Mucosa of descending colon (tissue), 3 donors: Measurements from ENCODE around the gene SLC35A1. TPM values are rescaled to one million over a fixed set of nuclear protein-coding genes. Genes with fewer than 3 reads are reported as not detected.
A peak's percentile ranks its signal among the peaks of the same experiment; 100 is the strongest.
"Not testable (repeated sequence)": the region's sequence is repeated elsewhere in the genome, so short reads cannot be mapped to it uniquely, and the experiment has no call there.

Experiments
- ATAC-seq: fragments of 200-7000 bp; cut with Tn5 transposase; one replicate; pipeline ENCODE4 v1.9.1; 2020; ENCODE audit warnings: mild to moderate bottlenecking, moderate library complexity
- DNase-seq, 3 donors: peaks; one replicate each; pipeline ENCODE4 v3.0.0-alpha.2; 2020
- H3K36me3 ChIP-seq: fragments of 200-600 bp; one replicate; pipeline ENCODE4 v1.8.0; 2021; ENCODE audit warnings: low read depth, mild to moderate bottlenecking
- H3K4me1 ChIP-seq: fragments of 200-600 bp; one replicate; pipeline ENCODE4 v1.8.0; 2021; ENCODE audit warnings: low read depth, mild to moderate bottlenecking
- H3K4me3 ChIP-seq: fragments of 200-600 bp; one replicate; pipeline ENCODE4 v1.8.0; 2021; ENCODE audit warnings: mild to moderate bottlenecking
- H3K9me3 ChIP-seq: fragments of 200-600 bp; one replicate; pipeline ENCODE4 v1.8.0; 2021; ENCODE audit warnings: mild to moderate bottlenecking
- CTCF ChIP-seq: fragments of 200-600 bp; IDR thresholded peaks from one replicate; pipeline ENCODE4 v1.8.0; 2022; ENCODE audit warnings: antibody characterized with exemption, mild to moderate bottlenecking
- intact Hi-C, 2 donors: fragments of 100-400 bp; cut with DNase I in 1 of 2; cut with micrococcal nuclease in 1 of 2; formaldehyde crosslinking; loops; one replicate each; pipeline versions ENCODE4 v1.11.0 to v1.11.1; 2022; cut with DNase I, micrococcal nuclease
- total RNA-seq, 3 donors: library from RNA; stranded (reverse); fragmentation: NEBNext Ultra II Directional in 2 of 3; extraction: Animal tissue kit (Norgen Biotek cat#: 25700) in 2 of 3; gene quantifications; one replicate each; pipeline versions ENCODE4 v1.2.1 to v1.2.4, GENCODE V29; 2021 to 2023
- donor health status: DM: no; HTN: no; CAD: no; lungs with moderate emphysema.
- donor health status: DM: no; HTN: no; CAD: no.
- donor health status: DM: no; HTN: yes; CAD: no.

The SLC35A1 gene
- total RNA-seq, 3 donors from 2014 or later: 27.5 to 52.0 (median 31.5) TPM

- Histone ChIP-seq H3K36me3 (no peaks in the 10 kb centered on the region), H3K4me1 (no peaks in the 10 kb centered on the region), H3K4me3 (no peak overlapping the region), H3K9me3 (peaks cover 2% of the 10 kb centered on the region)
- no peak for TF ChIP-seq CTCF
- DNase-seq: no peak
- intact Hi-C loops: no loop called here
- peak; percentile 29 for ATAC-seq
Observed at GRCh38 chr6:87483929-87484328, 11.2 kb downstream of the SLC35A1 start.

GRCh38 chr6:87484491-87484890 lies 11.7 kb downstream of the SLC35A1 start:
- peak; percentile 64 for ATAC-seq
- intact Hi-C loops: no loop called here
- peaks cover 2% of the 10 kb centered on the region for H3K9me3 ChIP-seq

GRCh38 chr6:87487555-87487954 lies 14.8 kb downstream of the SLC35A1 start:
- intact Hi-C loops: no loop called here
- TF ChIP-seq CTCF: no peak
- Histone ChIP-seq H3K36me3 (no peaks in the 10 kb centered on the region), H3K4me3 (no peak overlapping the region), H3K9me3 (peaks cover 2% of the 10 kb centered on the region), H3K4me1 (peaks cover 6% of the 10 kb centered on the region)
- no peak for DNase-seq
- no peak for ATAC-seq

More at GRCh38 chr6:87484491-87484890, 11.7 kb downstream of the SLC35A1 start:
- DNase-seq: no peak
- no peak overlapping the region for H3K4me3 ChIP-seq
- H3K36me3 ChIP-seq: no peaks in the 10 kb centered on the region
- no peak for TF ChIP-seq CTCF
- no peaks in the 10 kb centered on the region for H3K4me1 ChIP-seq

GRCh38 chr6:87489326-87489725 lies 16.6 kb downstream of the SLC35A1 start:
- H3K36me3 ChIP-seq, H3K4me3 ChIP-seq, H3K9me3 ChIP-seq, DNase-seq, H3K4me1 ChIP-seq, ATAC-seq, intact Hi-C loops: not testable (repeated sequence)

- H3K9me3 ChIP-seq: no peaks in the 10 kb centered on the region
- DNase-seq: peak; percentile 62 to 72 (median 69)
Observed at GRCh38 chr6:87494761-87495422, 22.1 kb downstream of the SLC35A1 start.

More at GRCh38 chr6:87494761-87495422, 22.1 kb downstream of the SLC35A1 start:
- peak; percentile 95 for ATAC-seq
- no peak for TF ChIP-seq CTCF
- Histone ChIP-seq H3K4me3 (no peak overlapping the region), H3K36me3 (no peaks in the 10 kb centered on the region), H3K4me1 (peaks cover 14% of the 10 kb centered on the region)
- intact Hi-C loops: no loop called here
